Measurements from ENCODE around the gene APP. TPM values are rescaled to one million over a fixed set of nuclear protein-coding genes. Genes with fewer than 3 reads are reported as not detected.
"Not testable (repeated sequence)": the region's sequence is repeated elsewhere in the genome, so short reads cannot be mapped to it uniquely, and the experiment has no call there.

The APP gene
- total and polyA plus RNA-seq, 2 experiments from 2014 or later, result 55.7 to 316 TPM

DNA sequence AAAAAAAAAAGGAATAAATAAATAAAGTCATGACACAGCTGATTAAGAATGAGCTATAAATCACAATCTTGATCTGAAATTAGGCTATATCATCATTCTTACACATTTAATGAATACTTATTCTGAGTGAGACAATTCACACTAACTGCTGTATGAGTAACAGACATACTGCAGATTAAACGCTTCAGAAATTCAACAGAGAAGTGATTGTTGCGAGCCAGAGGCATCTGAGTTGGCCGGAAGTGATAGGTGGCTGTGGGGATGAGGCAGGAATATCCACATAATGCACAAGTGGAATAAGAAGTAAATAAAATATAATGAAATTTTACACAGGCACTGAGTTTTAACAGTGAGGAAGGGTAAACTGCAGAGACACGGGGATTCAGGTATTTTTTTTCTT lies 142.4 kb downstream of the APP start:
- Histone ChIP-seq H2AFZ (no peak overlapping the region), H4K20me1 (ENCODE audit: insufficient read depth, poor library complexity, severe bottlenecking) (no peaks in the 10 kb centered on the region), H3K27ac (no peak overlapping the region), H3K4me1 (ENCODE audit: insufficient read depth) (peaks cover 4% of the 10 kb centered on the region), H3K79me2 (peaks cover 51% of the 10 kb centered on the region), H3K36me3 (replicated peaks; ENCODE audit: insufficient read depth, low read depth) (no peaks in the 10 kb centered on the region), H3K9me3 (ENCODE audit: low read depth) (no peaks in the 10 kb centered on the region), H3K9me2 (replicated peaks; ENCODE audit: insufficient read depth) (no peaks in the 10 kb centered on the region), H3K4me2 (no peak overlapping the region), H3K27me3 (no peaks in the 10 kb centered on the region), H3K4me3 (no peak overlapping the region)
- no peak for DNase-seq (ENCODE audit: low spot score)
- 97% methylated on average over 4 of the region's 4 CpGs for WGBS (ENCODE audit: low lambda C conversion rate, missing lambda C conversion rate)
- TF ChIP-seq EZH2phosphoT487 (IDR thresholded peaks at IDR 0.05; ENCODE audit: low read depth, severe bottlenecking, unreplicated experiment) (no peak), EZH2 (IDR thresholded peaks at IDR 0.05; ENCODE audit: borderline replicate concordance) (no peak)
- TF ChIP-seq, protein P1, sequence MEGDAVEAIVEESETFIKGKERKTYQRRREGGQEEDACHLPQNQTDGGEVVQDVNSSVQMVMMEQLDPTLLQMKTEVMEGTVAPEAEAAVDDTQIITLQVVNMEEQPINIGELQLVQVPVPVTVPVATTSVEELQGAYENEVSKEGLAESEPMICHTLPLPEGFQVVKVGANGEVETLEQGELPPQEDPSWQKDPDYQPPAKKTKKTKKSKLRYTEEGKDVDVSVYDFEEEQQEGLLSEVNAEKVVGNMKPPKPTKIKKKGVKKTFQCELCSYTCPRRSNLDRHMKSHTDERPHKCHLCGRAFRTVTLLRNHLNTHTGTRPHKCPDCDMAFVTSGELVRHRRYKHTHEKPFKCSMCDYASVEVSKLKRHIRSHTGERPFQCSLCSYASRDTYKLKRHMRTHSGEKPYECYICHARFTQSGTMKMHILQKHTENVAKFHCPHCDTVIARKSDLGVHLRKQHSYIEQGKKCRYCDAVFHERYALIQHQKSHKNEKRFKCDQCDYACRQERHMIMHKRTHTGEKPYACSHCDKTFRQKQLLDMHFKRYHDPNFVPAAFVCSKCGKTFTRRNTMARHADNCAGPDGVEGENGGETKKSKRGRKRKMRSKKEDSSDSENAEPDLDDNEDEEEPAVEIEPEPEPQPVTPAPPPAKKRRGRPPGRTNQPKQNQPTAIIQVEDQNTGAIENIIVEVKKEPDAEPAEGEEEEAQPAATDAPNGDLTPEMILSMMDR (IDR thresholded peaks at IDR 0.05; ENCODE audit: poor library complexity), result no peak

GRCh38 chr21:26027696-26028095 lies 142.9 kb downstream of the APP start:
- no peak overlapping the region for H3K4me3 ChIP-seq
- WGBS (ENCODE audit: low lambda C conversion rate, missing lambda C conversion rate), result 86% methylated on average over 8 of the region's 8 CpGs
- no peaks in the 10 kb centered on the region for H3K9me3 ChIP-seq (ENCODE audit: low read depth)
- H3K4me1 ChIP-seq (ENCODE audit: insufficient read depth), result peaks cover 4% of the 10 kb centered on the region
- no peaks in the 10 kb centered on the region for H3K36me3 ChIP-seq (replicated peaks; ENCODE audit: insufficient read depth, low read depth)
- no peak overlapping the region for H3K27ac ChIP-seq
- H3K4me2 ChIP-seq, result no peak overlapping the region
- no peak for DNase-seq (ENCODE audit: low spot score)
- H3K79me2 ChIP-seq, result peaks cover 51% of the 10 kb centered on the region
- no peak overlapping the region for H2AFZ ChIP-seq
- no peaks in the 10 kb centered on the region for H3K27me3 ChIP-seq
- no peaks in the 10 kb centered on the region for H4K20me1 ChIP-seq (ENCODE audit: insufficient read depth, poor library complexity, severe bottlenecking)
- H3K9me2 ChIP-seq (replicated peaks; ENCODE audit: insufficient read depth), result no peaks in the 10 kb centered on the region
- TF ChIP-seq EZH2 (IDR thresholded peaks at IDR 0.05; ENCODE audit: borderline replicate concordance) (no peak), EZH2phosphoT487 (IDR thresholded peaks at IDR 0.05; ENCODE audit: low read depth, severe bottlenecking, unreplicated experiment) (no peak)
- TF ChIP-seq, protein P1 (IDR thresholded peaks at IDR 0.05; ENCODE audit: poor library complexity), result no peak

- Histone ChIP-seq H3K4me3 (no peak overlapping the region), H3K36me3 (replicated peaks; ENCODE audit: insufficient read depth, low read depth) (no peaks in the 10 kb centered on the region), H4K20me1 (ENCODE audit: insufficient read depth, poor library complexity, severe bottlenecking) (no peaks in the 10 kb centered on the region), H3K27me3 (no peaks in the 10 kb centered on the region), H3K9me2 (replicated peaks; ENCODE audit: insufficient read depth) (no peaks in the 10 kb centered on the region), H3K9me3 (ENCODE audit: low read depth) (no peaks in the 10 kb centered on the region), H3K4me1 (ENCODE audit: insufficient read depth) (peaks cover 3% of the 10 kb centered on the region), H3K27ac (no peak overlapping the region), H3K79me2 (peaks cover 50% of the 10 kb centered on the region), H3K4me2 (no peak overlapping the region), H2AFZ (no peak overlapping the region)
- WGBS (ENCODE audit: low lambda C conversion rate, missing lambda C conversion rate), result 56% methylated on average over 9 of the region's 9 CpGs
- DNase-seq (ENCODE audit: low spot score), result no peak
- no peak for TF ChIP-seq EZH2phosphoT487 (IDR thresholded peaks at IDR 0.05; ENCODE audit: low read depth, severe bottlenecking, unreplicated experiment)
- TF ChIP-seq, protein P1 (IDR thresholded peaks at IDR 0.05; ENCODE audit: poor library complexity), result no peak
- no peak for TF ChIP-seq EZH2 (IDR thresholded peaks at IDR 0.05; ENCODE audit: borderline replicate concordance)
Measured at GRCh38 chr21:26025536-26026512, 144.7 kb downstream of the APP start.

DNA sequence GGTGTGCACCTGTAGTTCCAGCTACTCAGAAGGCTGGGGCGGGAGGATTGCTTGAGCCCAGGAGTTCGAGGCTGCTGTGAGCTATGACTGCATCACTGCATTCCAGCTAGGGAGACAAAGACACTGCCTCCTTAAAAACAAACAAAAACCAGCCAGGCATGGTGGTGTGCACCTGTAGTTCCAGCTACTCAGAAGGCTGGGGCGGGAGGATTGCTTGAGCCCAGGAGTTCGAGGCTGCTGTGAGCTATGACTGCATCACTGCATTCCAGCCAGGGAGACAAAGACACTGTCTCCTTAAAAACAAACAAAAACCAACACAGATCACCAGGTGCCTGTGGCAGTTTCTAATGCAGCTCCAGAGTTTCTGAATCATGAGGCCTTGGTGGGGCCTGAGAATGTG lies 147.2 kb downstream of the APP start:
- H3K4me3 ChIP-seq; H3K27ac ChIP-seq; H3K27me3 ChIP-seq; H3K4me1 ChIP-seq (ENCODE audit: insufficient read depth); DNase-seq (ENCODE audit: low spot score); H3K4me2 ChIP-seq; H4K20me1 ChIP-seq (ENCODE audit: insufficient read depth, poor library complexity, severe bottlenecking); H3K36me3 ChIP-seq (replicated peaks; ENCODE audit: insufficient read depth, low read depth); H3K9me3 ChIP-seq (ENCODE audit: low read depth); H3K9me2 ChIP-seq (replicated peaks; ENCODE audit: insufficient read depth); H2AFZ ChIP-seq: not testable (repeated sequence)
- WGBS (ENCODE audit: low lambda C conversion rate, missing lambda C conversion rate), result 85% methylated on average over 3 of the region's 4 CpGs
- peaks cover 40% of the 10 kb centered on the region for H3K79me2 ChIP-seq

DNA sequence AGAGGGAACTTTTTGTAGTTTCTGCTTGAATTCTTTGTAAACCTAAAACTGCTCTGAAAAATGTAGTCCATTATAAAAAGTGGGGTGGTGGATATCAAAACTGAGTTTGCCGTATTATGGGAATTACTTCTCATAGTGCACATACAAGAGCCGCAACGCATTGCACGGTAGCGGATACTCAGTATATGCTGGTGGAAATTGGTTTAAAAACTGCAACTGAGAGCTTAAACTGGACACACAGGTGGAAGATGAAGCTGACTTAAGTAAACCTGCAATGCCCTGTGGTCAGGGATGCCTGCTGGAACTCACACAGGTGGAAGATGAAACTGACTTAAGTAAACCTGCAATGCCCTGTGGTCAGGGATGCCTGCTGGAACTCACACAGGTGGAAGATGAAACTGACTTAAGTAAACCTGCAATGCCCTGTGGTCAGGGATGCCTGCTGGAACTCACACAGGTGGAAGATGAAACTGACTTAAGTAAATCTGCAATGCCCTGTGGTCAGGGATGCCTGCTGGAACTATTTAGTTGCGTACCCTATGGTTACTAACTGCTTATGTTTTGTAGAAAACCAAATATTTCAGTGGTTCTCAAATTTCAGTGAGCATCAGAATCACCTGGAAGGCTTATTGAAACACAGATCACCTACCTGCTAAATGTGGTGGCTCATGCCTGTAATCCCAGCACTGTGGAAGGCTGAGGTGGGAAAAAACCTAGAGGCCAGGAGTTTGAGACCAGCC lies 147.8 kb downstream of the APP start:
- H2AFZ ChIP-seq; H3K36me3 ChIP-seq (replicated peaks; ENCODE audit: insufficient read depth, low read depth); H3K9me2 ChIP-seq (replicated peaks; ENCODE audit: insufficient read depth); H3K27me3 ChIP-seq; H3K4me3 ChIP-seq; H4K20me1 ChIP-seq (ENCODE audit: insufficient read depth, poor library complexity, severe bottlenecking); H3K4me1 ChIP-seq (ENCODE audit: insufficient read depth); DNase-seq (ENCODE audit: low spot score); H3K27ac ChIP-seq; H3K4me2 ChIP-seq; H3K9me3 ChIP-seq (ENCODE audit: low read depth): not testable (repeated sequence)
- H3K79me2 ChIP-seq, result peaks cover 37% of the 10 kb centered on the region
- WGBS (ENCODE audit: low lambda C conversion rate, missing lambda C conversion rate), result 98% methylated on average over 6 of the region's 6 CpGs
